ENCODE measurements around the gene ALDH1A2. TPM values are rescaled to one million over a fixed set of nuclear protein-coding genes. Genes with fewer than 3 reads are reported as not detected.

Gene ALDH1A2
- total RNA-seq, 1 experiment from 2014 or later, result 0.22 TPM

DNA sequence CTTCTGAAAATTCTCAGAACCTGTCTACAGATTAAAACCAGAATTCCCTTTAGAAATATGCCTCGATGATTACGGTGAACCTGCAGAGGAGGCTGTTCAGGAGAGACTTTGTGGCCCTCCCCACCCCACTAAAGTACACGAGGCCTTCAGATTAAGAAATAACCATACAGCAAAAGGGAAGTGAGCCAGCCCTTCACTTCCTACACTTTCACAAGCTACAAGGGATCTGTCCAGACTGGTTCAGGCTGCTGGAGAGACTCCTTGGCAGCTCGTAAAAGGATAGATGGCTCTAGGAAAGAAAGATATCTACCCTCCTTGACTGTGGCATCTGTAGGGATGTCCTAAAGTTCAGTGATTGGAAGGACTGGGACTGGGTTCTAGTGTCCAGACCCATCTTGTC lies 102.6 kb downstream of the ALDH1A2 start:
- H3K9ac ChIP-seq (ENCODE audit: low read length), result no peak overlapping the region
- no peaks in the 10 kb centered on the region for H3K4me1 ChIP-seq (ENCODE audit: insufficient read depth, low read length)
- H3K4me3 ChIP-seq (ENCODE audit: low read length), result no peak overlapping the region
- H4K20me1 ChIP-seq (ENCODE audit: low read length), result no peaks in the 10 kb centered on the region
- H3K9me2 ChIP-seq (replicated peaks; ENCODE audit: low read length), result no peaks in the 10 kb centered on the region
- CTCF ChIA-PET, result no interaction called here
- no peak overlapping the region for H2AFZ ChIP-seq (ENCODE audit: low read length)
- no peaks in the 10 kb centered on the region for H3K27me3 ChIP-seq (ENCODE audit: low read length)
- intact Hi-C loops (cut with micrococcal nuclease), result loop anchor here (10.0 kb wide), 1 partner anchor 222 kb away; no protein-coding TSS in a partner anchor
- BruUV-seq (replicated peaks), result no TSS peak
- no peaks in the 10 kb centered on the region for H3K9me3 ChIP-seq (ENCODE audit: low read length)
- TF ChIP-seq EZH2phosphoT487 (IDR thresholded peaks at IDR 0.05; ENCODE audit: borderline replicate concordance, low read length), result no peak
- TF ChIP-seq CTCF (conservative IDR thresholded peaks at IDR 0.05; ENCODE audit: low read depth, low read length), result no peak
- no peak for TF ChIP-seq EZH2 (IDR thresholded peaks at IDR 0.05; ENCODE audit: low read length, unreplicated experiment)
- no peak overlapping the region for H3K27ac ChIP-seq (ENCODE audit: low read length)
- DNase-seq, result no peak
- no peak overlapping the region for H3K4me2 ChIP-seq (ENCODE audit: low read length)
- POLR2A ChIA-PET (ENCODE audit: unreplicated experiment), result interaction anchor here (0.6 kb wide), 1 partner anchor 768 kb away, joined by 12 read pairs; no protein-coding TSS in a partner anchor
- H3K79me2 ChIP-seq (ENCODE audit: low read length), result no peaks in the 10 kb centered on the region
- no peak for ATAC-seq
- H3K36me3 ChIP-seq (ENCODE audit: low read depth, low read length), result no peaks in the 10 kb centered on the region
- H3F3A ChIP-seq (ENCODE audit: low read length, unreplicated experiment), result no peaks in the 10 kb centered on the region

- TF ChIP-seq CTCF (conservative IDR thresholded peaks at IDR 0.05; ENCODE audit: low read depth, low read length), result no peak
- TF ChIP-seq EZH2phosphoT487 (IDR thresholded peaks at IDR 0.05; ENCODE audit: borderline replicate concordance, low read length), result no peak
- no peak for TF ChIP-seq EZH2 (IDR thresholded peaks at IDR 0.05; ENCODE audit: low read length, unreplicated experiment)
- Histone ChIP-seq H3K36me3 (ENCODE audit: low read depth, low read length) (no peaks in the 10 kb centered on the region), H3K9me2 (replicated peaks; ENCODE audit: low read length) (no peaks in the 10 kb centered on the region), H3K9ac (ENCODE audit: low read length) (no peak overlapping the region), H3F3A (ENCODE audit: low read length, unreplicated experiment) (no peaks in the 10 kb centered on the region), H3K79me2 (ENCODE audit: low read length) (no peaks in the 10 kb centered on the region), H3K4me1 (ENCODE audit: insufficient read depth, low read length) (no peaks in the 10 kb centered on the region), H3K9me3 (ENCODE audit: low read length) (no peaks in the 10 kb centered on the region), H3K27ac (ENCODE audit: low read length) (no peak overlapping the region), H2AFZ (ENCODE audit: low read length) (no peak overlapping the region), H3K4me2 (ENCODE audit: low read length) (no peak overlapping the region), H3K27me3 (ENCODE audit: low read length) (no peaks in the 10 kb centered on the region), H4K20me1 (ENCODE audit: low read length) (no peaks in the 10 kb centered on the region), H3K4me3 (ENCODE audit: low read length) (no peak overlapping the region)
- no TSS peak for BruUV-seq (replicated peaks)
- intact Hi-C loops (cut with micrococcal nuclease), result loop anchor here (10.0 kb wide), 1 partner anchor 223 kb away; no protein-coding TSS in a partner anchor
- ATAC-seq, result no peak
- CTCF ChIA-PET, result no interaction called here
- DNase-seq, result no peak
- POLR2A ChIA-PET (ENCODE audit: unreplicated experiment), result no interaction called here
Measured at GRCh38 chr15:57961919-57962318, 103.6 kb downstream of the ALDH1A2 start.

DNA sequence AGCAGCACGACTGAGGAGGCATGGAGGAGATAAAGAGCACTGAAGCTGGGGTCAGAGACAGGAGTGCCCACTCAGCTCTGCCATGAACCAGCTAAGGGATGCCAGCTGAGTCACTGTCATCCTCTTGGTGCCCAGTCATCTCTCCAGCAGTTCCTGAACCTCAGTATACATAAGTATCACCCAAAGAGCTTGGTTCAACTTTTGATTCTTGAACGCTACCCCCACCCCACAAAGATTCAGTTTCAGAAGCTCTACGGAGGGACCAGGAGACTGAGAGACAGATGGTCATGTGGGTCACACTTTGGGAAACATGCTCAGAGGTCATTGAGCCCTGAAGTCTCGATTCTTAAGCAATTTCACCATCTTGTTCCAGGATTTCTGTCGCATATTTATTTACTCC lies 108.4 kb downstream of the ALDH1A2 start:
- Histone ChIP-seq H2AFZ (ENCODE audit: low read length) (no peak overlapping the region), H3K9ac (ENCODE audit: low read length) (no peak overlapping the region), H4K20me1 (ENCODE audit: low read length) (no peaks in the 10 kb centered on the region), H3K27me3 (ENCODE audit: low read length) (no peaks in the 10 kb centered on the region), H3K36me3 (ENCODE audit: low read depth, low read length) (no peaks in the 10 kb centered on the region), H3K79me2 (ENCODE audit: low read length) (no peaks in the 10 kb centered on the region), H3K4me3 (ENCODE audit: low read length) (no peak overlapping the region), H3F3A (ENCODE audit: low read length, unreplicated experiment) (no peaks in the 10 kb centered on the region), H3K4me1 (ENCODE audit: insufficient read depth, low read length) (no peaks in the 10 kb centered on the region), H3K9me2 (replicated peaks; ENCODE audit: low read length) (no peaks in the 10 kb centered on the region), H3K27ac (ENCODE audit: low read length) (no peak overlapping the region), H3K9me3 (ENCODE audit: low read length) (no peaks in the 10 kb centered on the region), H3K4me2 (ENCODE audit: low read length) (no peak overlapping the region)
- ATAC-seq (no peak), DNase-seq (no peak)
- ChIA-PET CTCF (no interaction called here), POLR2A (ENCODE audit: unreplicated experiment) (no interaction called here)
- TF ChIP-seq EZH2phosphoT487 (IDR thresholded peaks at IDR 0.05; ENCODE audit: borderline replicate concordance, low read length), result no peak
- no peak for TF ChIP-seq EZH2 (IDR thresholded peaks at IDR 0.05; ENCODE audit: low read length, unreplicated experiment)
- no peak for TF ChIP-seq CTCF (conservative IDR thresholded peaks at IDR 0.05; ENCODE audit: low read depth, low read length)
- no TSS peak for BruUV-seq (replicated peaks)
- intact Hi-C loops (cut with micrococcal nuclease), result no loop called here

All from PC-3 (cell line).